H1 (cell line): ENCODE data around the gene SRPX2. TPM values are rescaled to one million over a fixed set of nuclear protein-coding genes. Genes with fewer than 3 reads are reported as not detected.

Source experiments
- CTCF ChIP-seq, 3 experiments: IDR thresholded peaks; 1 replicate in 2 of 3; 2 replicates in 1 of 3; pipeline versions ENCODE4 v1.5.1 to v1.6.1; 2011; ENCODE audit warnings: low read length in 3 of 3, mild to moderate bottlenecking in 3 of 3, inconsistent platforms in 2 of 3, low read depth in 1 of 3, moderate library complexity in 1 of 3; ENCODE audit not compliant: insufficient read depth in 1 of 3; ENCODE audit errors: control extremely low read depth in 1 of 3
- JUND ChIP-seq: IDR thresholded peaks from 2 replicates; pipeline ENCODE4 v1.6.1; 2011; ENCODE audit warnings: mild to moderate bottlenecking, improper control_type of control experiment, low read length
- MAX ChIP-seq: IDR thresholded peaks from 2 replicates; pipeline ENCODE4 v1.6.1; 2012; ENCODE audit warnings: inconsistent platforms
- NRF1 ChIP-seq: IDR thresholded peaks from 2 replicates; pipeline ENCODE4 v1.6.1; 2011; ENCODE audit warnings: mild to moderate bottlenecking, low read depth, low read length, improper control_type of control experiment
- PHF8 ChIP-seq: fragments of 200-600 bp; sonication (generic); conservative IDR thresholded peaks from 2 replicates; pipeline ENCODE4 v1.7.1; 2012; ENCODE audit warnings: low read depth, mild to moderate bottlenecking, inconsistent platforms, low read length, moderate library complexity
- SAP30 ChIP-seq: fragments of 300-600 bp; sonication (generic); IDR thresholded peaks from 2 replicates; pipeline ENCODE4 v1.7.1; 2012; ENCODE audit warnings: low read length, moderate library complexity, mild to moderate bottlenecking, inconsistent platforms; ENCODE audit not compliant: insufficient read depth, insufficient replicate concordance
- SIX5 ChIP-seq: IDR thresholded peaks from 2 replicates; pipeline ENCODE4 v1.6.1; 2011; ENCODE audit warnings: mild to moderate bottlenecking, low read depth, low read length
- polyA plus RNA-seq, 7 experiments: library from polyadenylated mRNA; depleted of rRNA in 3 of 7; stranded (reverse) in 5 of 7; unstranded in 2 of 7; fragments of >200 nt in 5 of 7; fragments of 200-250 nt in 2 of 7; gene quantifications; 1 replicate in 5 of 7; 2 replicates in 1 of 7; 4 replicates in 1 of 7; pipeline versions ENCODE4 v1.2.1 to v1.2.3, GENCODE V29; 2011 to 2013; ENCODE audit warnings: missing spikeins in 2 of 7, mixed read lengths in 2 of 7
- total RNA-seq: library from RNA; stranded (reverse); fragmentation: NEBNext Ultra II Directional; extraction: Animal tissue kit (Norgen Biotek cat#: 25700); gene quantifications from 2 replicates; pipeline ENCODE4 v1.2.1, GENCODE V29; 2021
- TF ChIP-seq, protein P1 (sequence below): IDR thresholded peaks from 2 replicates; pipeline ENCODE4 v1.6.1; 2012; ENCODE audit warnings: inconsistent platforms

The SRPX2 gene
- total and polyA plus RNA-seq, 2 of the 8 experiments (the other 6 are each of a cell fraction or from before 2014, with no cell fraction given): not detected

DNA sequence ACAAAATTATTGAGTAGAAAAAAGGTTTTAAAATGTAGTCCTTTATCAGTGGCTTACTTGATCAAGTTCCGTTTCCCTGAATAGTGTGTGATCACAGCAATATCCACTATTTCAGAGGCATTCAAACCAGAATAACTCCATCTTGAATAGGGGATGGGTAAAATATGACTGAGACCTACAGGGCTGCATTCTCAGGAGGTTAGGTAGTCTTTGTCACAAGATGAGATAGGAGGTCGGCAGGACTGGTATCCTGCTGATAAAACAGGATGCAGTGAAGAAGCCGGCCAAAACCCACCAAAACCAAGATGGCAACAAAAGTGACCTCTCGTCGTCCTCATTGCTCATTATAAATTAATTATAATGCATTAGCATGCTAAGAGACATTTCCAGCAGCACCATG lies 32.0 kb upstream of the SRPX2 start (continued):
- no peak for TF ChIP-seq PHF8
- TF ChIP-seq JUND: no peak
- no peak for TF ChIP-seq SAP30
- TF ChIP-seq NRF1: no peak
- no peak for TF ChIP-seq MAX
- TF ChIP-seq, protein P1, sequence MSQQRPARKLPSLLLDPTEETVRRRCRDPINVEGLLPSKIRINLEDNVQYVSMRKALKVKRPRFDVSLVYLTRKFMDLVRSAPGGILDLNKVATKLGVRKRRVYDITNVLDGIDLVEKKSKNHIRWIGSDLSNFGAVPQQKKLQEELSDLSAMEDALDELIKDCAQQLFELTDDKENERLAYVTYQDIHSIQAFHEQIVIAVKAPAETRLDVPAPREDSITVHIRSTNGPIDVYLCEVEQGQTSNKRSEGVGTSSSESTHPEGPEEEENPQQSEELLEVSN: no peak
- TF ChIP-seq SIX5: no peak
- no peak for TF ChIP-seq CTCF (IDR thresholded peaks at IDR 0.05; ENCODE audit: control extremely low read depth in 1 of 3, insufficient read depth in 1 of 3, low read depth in 1 of 3, low read length in 3 of 3)
